HG03095 (cell line): ENCODE results near the gene ABCE1.

ENCODE experiments used
- ATAC-seq: cut with Tn5 transposase; IDR thresholded peaks from one replicate; pipeline ENCODE4 v1.9.1; 2021; ENCODE audit warnings: moderate library complexity; ENCODE audit not compliant: unreplicated experiment

The ABCE1 gene

DNA sequence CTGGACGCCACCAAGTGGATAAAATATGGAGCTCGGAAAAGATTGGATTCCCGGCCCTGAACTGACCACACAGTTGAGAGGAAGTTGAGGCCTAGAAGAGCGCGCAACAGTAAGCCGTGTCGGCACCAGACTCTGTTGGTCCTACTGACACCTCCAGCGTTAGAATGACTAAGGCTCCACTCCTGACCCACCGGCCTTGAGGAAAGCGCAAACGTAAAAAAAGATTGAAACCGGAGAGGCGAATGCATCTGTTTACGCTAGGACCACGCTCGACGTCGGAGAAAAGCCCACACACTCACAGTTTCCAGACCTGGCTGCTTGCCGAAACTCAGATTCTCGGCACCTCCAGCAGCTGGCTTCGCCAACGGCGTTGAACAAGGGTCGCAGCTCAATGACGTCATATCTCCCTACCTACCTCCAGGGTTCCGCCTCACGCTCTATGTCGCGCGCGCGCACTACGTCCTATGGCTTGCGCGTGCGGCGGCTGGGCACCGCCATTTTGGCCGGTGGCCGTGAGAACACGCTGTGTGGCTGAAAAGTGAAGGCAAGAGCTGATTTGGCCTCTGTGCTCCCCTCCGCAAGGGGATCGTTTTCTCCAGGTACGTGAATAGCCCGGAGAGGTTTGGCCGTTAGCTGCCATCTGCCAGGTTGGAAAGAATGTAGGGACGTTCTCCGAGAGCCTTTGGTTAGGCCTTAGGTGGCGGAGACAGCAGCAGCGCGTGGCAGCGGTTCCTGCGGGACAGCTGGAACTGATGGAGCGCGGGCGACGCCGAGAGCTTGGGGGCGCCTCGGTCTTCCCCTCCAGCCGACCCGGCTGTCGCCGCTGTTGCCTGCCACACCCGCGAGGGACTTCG lies at the start of gene ABCE1, which contains the start of gene ANAPC10:
TSS of gene ABCE1 (plus strand) at position 491 of the 854 bp plus-strand sequence. CDS start 6,102 bp downstream, outside the sequence.
TSS of gene ANAPC10 (minus strand) at position 376 of the 854 bp plus-strand sequence. CDS start 2,097 bp downstream, outside the sequence.
- peak; percentile 81 for ATAC-seq

- no peak for ATAC-seq
Measured at GRCh38 chr4:145048817-145049216, 49.3 kb upstream of the ABCE1 start.

DNA sequence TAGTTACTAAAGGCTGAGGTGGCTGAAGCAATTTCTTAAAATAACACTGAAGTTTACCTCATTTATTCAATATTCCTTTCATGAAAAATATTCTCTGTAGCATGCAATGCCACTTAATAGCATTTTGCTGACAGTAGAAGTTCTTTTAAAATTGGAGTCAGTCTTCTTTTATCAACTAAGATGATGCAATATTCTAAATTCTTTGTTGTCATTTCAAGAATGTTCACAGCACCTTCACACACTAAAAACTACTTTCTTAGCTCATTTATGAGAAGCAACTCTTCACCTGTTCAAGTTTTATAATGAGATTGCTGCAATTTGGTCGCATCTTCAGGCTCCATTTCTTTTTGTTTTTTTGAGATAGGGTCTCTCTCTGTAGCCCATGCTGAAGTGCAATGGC lies 48.9 kb upstream of the ABCE1 start:
- ATAC-seq: no peak

- ATAC-seq: no peak
Measured at GRCh38 chr4:145055533-145056257, 42.4 kb upstream of the ABCE1 start.

- no peak for ATAC-seq
Measured at GRCh38 chr4:145056325-145057130, 41.6 kb upstream of the ABCE1 start.

GRCh38 chr4:145058256-145058655 lies 39.9 kb upstream of the ABCE1 start:
- ATAC-seq: no peak

GRCh38 chr4:145061318-145061920 lies 36.7 kb upstream of the ABCE1 start:
- peak; percentile 76 for ATAC-seq

DNA sequence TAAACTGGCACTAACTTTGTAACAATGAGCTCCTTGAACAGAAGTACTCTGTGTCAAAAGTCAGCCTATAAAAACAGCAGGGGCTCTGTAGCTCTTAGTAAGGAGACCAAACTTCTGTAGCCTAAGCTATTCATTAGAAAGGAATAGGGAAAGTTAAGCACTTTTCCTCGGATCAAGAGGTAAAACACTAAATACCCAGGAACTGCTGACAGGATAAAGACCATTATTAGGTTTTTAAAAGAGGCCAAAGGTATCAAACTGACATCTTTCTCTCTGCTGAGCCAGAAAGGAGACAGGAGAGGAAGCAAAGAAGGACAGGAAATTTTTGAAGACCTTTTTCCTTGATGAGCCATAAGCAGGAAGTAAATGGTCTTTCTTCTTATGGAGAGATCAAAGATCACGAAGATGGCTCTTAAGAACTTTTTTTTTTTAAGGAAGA lies 32.0 kb upstream of the ABCE1 start:
- ATAC-seq: no peak

GRCh38 chr4:145069361-145069760 lies 28.8 kb upstream of the ABCE1 start:
- ATAC-seq: no peak

GRCh38 chr4:145071560-145071959 lies 26.6 kb upstream of the ABCE1 start:
- no peak for ATAC-seq

- ATAC-seq: no peak
Measured at GRCh38 chr4:145075742-145076468, 22.2 kb upstream of the ABCE1 start.

GRCh38 chr4:145076469-145076855 lies 21.6 kb upstream of the ABCE1 start:
- no peak for ATAC-seq

GRCh38 chr4:145081756-145082155 lies 16.4 kb upstream of the ABCE1 start:
- no peak for ATAC-seq

GRCh38 chr4:145083891-145084605 lies 14.1 kb upstream of the ABCE1 start:
- no peak for ATAC-seq

- no peak for ATAC-seq
Measured at GRCh38 chr4:145090380-145090779, 7.7 kb upstream of the ABCE1 start.

- no peak for ATAC-seq
Measured at GRCh38 chr4:145093638-145094037, 4.5 kb upstream of the ABCE1 start.

GRCh38 chr4:145097331-145097820 lies 735 bp upstream of the ABCE1 start:
- no peak for ATAC-seq

- peak; percentile 19 for ATAC-seq
Measured at GRCh38 chr4:145098675-145099037, 545 bp downstream of the ABCE1 start.

DNA sequence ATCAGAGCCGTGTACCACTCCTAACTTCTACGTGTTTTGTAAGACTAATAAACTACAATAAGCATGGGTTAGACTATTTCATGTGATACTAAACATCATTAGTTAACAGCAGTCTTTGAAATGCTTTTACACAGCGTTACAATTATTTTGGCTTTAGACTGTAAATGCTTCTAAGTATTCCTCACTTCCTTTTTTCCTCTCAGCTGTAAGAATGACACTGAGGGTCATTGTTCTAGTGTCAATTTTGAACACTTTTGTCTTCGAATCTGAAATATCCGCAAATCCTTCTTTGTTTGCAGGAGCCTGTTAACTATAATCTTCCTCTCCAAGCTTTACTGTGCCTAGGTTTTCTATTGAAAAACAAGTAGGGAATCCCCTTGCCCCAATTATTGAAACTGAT lies 1.5 kb downstream of the ABCE1 start:
- ATAC-seq: no peak
